ENCODE measurements around the gene SESN3.

DNA sequence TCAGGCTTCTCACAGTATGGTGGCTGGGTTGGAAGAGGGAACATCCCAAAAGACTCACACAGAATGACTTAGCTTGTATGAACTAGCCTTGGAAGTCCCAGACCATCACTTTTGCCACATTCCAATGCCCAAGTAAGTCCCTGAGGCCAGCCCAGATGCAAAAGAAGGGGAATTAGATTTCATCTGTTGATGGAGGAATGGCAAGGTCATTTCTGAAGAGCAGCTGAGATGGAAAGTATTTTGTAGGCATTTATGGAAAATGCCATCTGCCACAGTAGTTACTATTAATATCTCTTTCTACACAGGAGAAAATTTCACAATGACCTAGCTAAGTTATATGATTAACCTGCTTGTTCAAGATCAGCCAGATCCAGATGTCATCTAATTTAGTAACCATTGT is 82.6 kb downstream of the SESN3 start:
- TF ChIP-seq, protein P1, sequence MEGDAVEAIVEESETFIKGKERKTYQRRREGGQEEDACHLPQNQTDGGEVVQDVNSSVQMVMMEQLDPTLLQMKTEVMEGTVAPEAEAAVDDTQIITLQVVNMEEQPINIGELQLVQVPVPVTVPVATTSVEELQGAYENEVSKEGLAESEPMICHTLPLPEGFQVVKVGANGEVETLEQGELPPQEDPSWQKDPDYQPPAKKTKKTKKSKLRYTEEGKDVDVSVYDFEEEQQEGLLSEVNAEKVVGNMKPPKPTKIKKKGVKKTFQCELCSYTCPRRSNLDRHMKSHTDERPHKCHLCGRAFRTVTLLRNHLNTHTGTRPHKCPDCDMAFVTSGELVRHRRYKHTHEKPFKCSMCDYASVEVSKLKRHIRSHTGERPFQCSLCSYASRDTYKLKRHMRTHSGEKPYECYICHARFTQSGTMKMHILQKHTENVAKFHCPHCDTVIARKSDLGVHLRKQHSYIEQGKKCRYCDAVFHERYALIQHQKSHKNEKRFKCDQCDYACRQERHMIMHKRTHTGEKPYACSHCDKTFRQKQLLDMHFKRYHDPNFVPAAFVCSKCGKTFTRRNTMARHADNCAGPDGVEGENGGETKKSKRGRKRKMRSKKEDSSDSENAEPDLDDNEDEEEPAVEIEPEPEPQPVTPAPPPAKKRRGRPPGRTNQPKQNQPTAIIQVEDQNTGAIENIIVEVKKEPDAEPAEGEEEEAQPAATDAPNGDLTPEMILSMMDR (IDR thresholded peaks at IDR 0.05; ENCODE audit: borderline replicate concordance, extremely low read depth, low read length, poor library complexity, severe bottlenecking): no peak
- no peak for TF ChIP-seq EZH2 (IDR thresholded peaks at IDR 0.05; ENCODE audit: borderline replicate concordance, low read depth, low read length, severe bottlenecking)
